Natural killer cell treated with Interleukin-12 subunit alpha and Interleukin-12 subunit beta and Interleukin-15 and Interleukin-18, amount 100 ng/mL, for 72 hours (primary cell): Measurements from ENCODE around the gene SPI1. TPM values are rescaled to one million over a fixed set of nuclear protein-coding genes. Genes with fewer than 3 reads are reported as not detected.
"Not testable (repeated sequence)": the region's sequence is repeated elsewhere in the genome, so short reads cannot be mapped to it uniquely, and the experiment has no call there.

Experiments used
- ATAC-seq, 2 donors: fragments of 150-1000 bp; cut with Tn5 transposase in 1 of 2; sonication (Bioruptor Pico), chemical (Tn5 transposase) in 1 of 2; 2 replicates each; pipeline ENCODE4 v1.10.0; 2021
- DNase-seq: peaks from one replicate; pipeline ENCODE4 v3.0.0; 2022; ENCODE audit warnings: low spot score
- H3K27ac Mint-ChIP-seq, 2 donors: 1 replicate in 1 of 2; 2 replicates in 1 of 2; pipeline ENCODE4 v1.8.0; 2022; ENCODE audit warnings: mixed read lengths in 2 of 2, mild to moderate bottlenecking in 1 of 2, moderate library complexity in 1 of 2
- H3K27me3 Mint-ChIP-seq, 2 donors: 1 replicate in 1 of 2; 2 replicates in 1 of 2; pipeline ENCODE4 v1.8.0; 2022; ENCODE audit warnings: mixed read lengths in 2 of 2
- H3K36me3 Mint-ChIP-seq: one replicate; pipeline ENCODE4 v1.8.0; 2022; ENCODE audit warnings: mixed read lengths
- H3K4me1 Mint-ChIP-seq, 2 donors: 1 replicate in 1 of 2; 2 replicates in 1 of 2; pipeline ENCODE4 v1.8.0; 2022; ENCODE audit warnings: low read depth in 2 of 2, mixed read lengths in 2 of 2, mild to moderate bottlenecking in 1 of 2
- H3K4me3 Mint-ChIP-seq: one replicate; pipeline ENCODE4 v1.8.0; 2022; ENCODE audit warnings: mixed read lengths
- H3K9me3 Mint-ChIP-seq: 2 replicates; pipeline ENCODE4 v1.8.0; 2022; ENCODE audit warnings: mixed read lengths
- total RNA-seq, 2 donors: library from RNA; stranded (reverse); gene quantifications; one replicate each; pipeline ENCODE4 v1.2.3, GENCODE V29; 2022

SPI1 gene
- total RNA-seq, 2 donors from 2014 or later = 2.0 to 2.5 TPM

DNA sequence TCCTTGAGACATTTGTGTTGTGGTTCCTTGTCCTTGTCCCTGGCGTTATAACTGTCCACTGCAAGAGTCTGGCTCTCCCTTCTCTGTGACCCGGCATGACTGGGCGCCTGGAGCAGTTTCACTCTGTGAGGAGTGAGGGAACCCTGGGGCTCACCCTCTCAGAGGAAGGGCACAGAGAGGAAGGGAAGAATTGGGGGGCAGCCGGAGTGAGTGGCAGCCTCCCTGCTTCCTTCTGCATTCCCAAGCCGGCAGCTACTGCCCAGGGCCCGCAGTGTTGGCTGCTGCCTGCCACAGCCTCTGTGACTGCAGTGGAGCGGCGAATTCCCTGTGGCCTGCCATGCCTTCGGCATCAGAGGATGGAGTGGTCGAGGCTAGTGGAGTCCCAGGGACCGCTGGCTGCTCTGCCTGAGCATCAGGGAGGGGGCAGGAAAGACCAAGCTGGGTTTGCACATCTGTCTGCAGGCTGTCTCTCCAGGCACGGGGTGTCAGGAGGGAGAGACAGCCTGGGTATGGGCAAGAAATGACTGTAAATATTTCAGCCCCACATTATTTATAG, 48.8 kb downstream of the SPI1 start:
- Mint-ChIP-seq H3K4me1 (no peaks in the 10 kb centered on the region), H3K36me3 (peaks cover 14% of the 10 kb centered on the region), H3K9me3 (no peaks in the 10 kb centered on the region), H3K4me3 (no peak overlapping the region), H3K27ac (no peak overlapping the region), H3K27me3 (no peaks in the 10 kb centered on the region)
- DNase-seq (no peak), ATAC-seq (no peak)

GRCh38 chr11:47328449-47329390, 49.6 kb downstream of the SPI1 start:
- DNase-seq = no peak
- Mint-ChIP-seq H3K9me3 (no peaks in the 10 kb centered on the region), H3K36me3 (peaks cover 14% of the 10 kb centered on the region), H3K27me3 (no peaks in the 10 kb centered on the region), H3K4me1 (no peaks in the 10 kb centered on the region), H3K4me3 (no peak overlapping the region), H3K27ac (no peak overlapping the region)
- ATAC-seq = no peak

DNA sequence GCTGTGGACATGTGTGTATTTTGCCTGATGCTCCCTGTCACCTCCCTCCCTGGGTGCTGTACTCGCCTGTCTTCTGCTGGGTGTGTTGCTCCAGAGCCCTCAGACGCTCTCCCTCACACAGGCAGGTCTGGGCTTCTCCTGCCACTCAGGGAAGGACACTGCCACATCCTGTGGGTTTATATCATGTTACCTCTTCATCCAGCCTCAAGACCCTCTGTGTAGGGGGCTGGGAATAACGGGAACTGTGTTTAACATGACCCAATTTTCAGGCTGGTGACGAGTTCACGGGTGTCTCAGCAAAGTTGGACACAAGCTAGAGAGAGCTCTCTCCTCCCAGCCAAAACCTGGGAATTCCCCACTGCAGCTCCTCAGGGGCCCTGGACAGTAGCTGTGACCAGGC, 50.4 kb downstream of the SPI1 start:
- Mint-ChIP-seq H3K4me3 (no peak overlapping the region), H3K9me3 (no peaks in the 10 kb centered on the region), H3K4me1 (no peaks in the 10 kb centered on the region), H3K27ac (peak overlapping the region in 1 of 2 donors; percentile 61), H3K27me3 (no peaks in the 10 kb centered on the region), H3K36me3 (peaks cover 14% of the 10 kb centered on the region)
- no peak for DNase-seq
- ATAC-seq = no peak

DNA sequence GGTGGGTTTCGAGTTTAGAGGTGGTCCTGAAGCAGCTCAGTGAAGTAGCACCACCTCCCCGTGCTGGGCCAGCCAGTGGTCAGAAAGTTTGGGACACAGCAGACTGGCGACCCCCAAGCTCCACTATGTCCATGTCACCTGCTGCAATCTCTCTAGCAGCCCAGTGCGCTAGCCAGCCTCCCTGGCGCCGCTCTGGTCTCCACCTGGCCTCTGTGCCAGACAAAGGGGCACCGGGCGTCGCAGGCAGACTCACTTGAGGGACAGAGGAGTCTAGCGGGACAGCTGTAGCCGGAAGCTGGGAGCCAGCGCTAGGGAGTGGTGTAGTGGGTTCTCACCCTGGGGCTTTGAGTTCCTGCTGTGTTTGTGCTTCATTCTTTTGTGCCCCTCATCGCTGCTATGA, 51.3 kb downstream of the SPI1 start:
- no peaks in the 10 kb centered on the region for H3K4me1 Mint-ChIP-seq
- H3K36me3 Mint-ChIP-seq = peaks cover 14% of the 10 kb centered on the region
- no peak for DNase-seq
- ATAC-seq = no peak
- H3K27me3 Mint-ChIP-seq = no peaks in the 10 kb centered on the region
- H3K9me3 Mint-ChIP-seq = no peaks in the 10 kb centered on the region
- no peak overlapping the region for H3K27ac Mint-ChIP-seq
- H3K4me3 Mint-ChIP-seq = no peak overlapping the region

DNA sequence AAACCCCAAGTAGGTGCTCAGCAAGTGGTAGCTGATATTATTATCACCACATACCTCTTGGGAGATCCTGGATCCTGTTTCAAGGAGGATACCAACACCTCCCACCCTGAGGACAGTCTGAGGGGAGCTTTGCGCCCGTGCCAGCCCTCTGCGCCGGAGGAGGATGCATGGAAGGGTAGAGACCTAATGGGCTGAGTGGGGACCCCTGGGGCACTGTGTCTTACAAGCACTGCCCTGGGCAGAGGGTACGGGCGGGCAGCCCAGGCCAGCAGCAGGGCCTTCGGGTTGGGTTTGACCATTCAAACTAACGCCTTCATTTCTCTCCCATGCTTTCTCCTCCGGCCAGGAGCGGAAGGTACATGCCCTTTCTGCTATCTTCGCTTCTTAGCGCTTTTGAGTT, 52.1 kb downstream of the SPI1 start:
- H3K27ac Mint-ChIP-seq = peak overlapping the region in 1 of 2 donors; percentile 24

DNA sequence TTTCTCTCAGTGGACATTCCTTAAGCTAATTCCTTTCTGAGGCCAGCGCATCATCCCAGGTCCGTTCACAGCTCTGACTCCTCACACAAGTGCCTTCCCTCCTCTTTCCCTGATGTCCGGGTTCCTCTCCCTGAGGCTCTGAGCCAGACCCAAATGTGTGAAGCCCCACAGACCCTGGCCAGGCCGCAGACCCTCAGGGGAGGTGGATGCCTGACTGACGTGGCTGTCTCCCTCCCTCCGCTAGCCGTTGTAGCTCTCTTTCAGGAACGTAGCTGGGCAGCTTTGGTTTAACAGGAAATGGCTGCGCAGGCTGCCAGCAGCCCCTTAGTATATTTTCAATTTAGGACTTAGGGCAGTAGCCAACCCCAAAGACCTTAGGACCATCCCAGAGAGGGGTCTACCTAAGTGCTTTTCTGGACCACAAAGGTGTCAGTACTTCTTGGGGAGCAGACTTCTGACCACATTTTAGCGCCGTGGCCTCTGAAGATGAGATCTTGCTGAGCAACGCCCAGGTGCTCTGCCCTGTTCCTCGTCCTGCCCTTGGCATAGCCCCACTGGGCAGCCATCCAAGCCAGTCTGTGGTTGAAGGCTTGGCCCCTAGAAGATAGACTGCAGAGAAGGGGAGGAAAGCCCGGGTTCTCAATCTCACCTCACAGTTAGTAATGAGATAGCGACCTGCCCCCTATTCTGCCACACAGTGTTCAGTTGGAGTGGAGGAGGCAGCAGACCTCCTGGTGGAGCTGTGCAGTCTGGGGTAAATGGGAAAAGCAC, 52.9 kb downstream of the SPI1 start:
- H3K4me3 Mint-ChIP-seq = no peak overlapping the region
- no peaks in the 10 kb centered on the region for H3K27me3 Mint-ChIP-seq

More for the DNA sequence above, 52.1 kb downstream of the SPI1 start:
- Mint-ChIP-seq H3K4me1 (peaks cover 0 to 5% of the 10 kb centered on the region in 2 donors), H3K27me3 (no peaks in the 10 kb centered on the region), H3K36me3 (peaks cover 22% of the 10 kb centered on the region), H3K4me3 (no peak overlapping the region), H3K9me3 (no peaks in the 10 kb centered on the region)
- ATAC-seq = no peak
- no peak for DNase-seq

GRCh38 chr11:47324520-47324919, 53.8 kb downstream of the SPI1 start:
- DNase-seq (no peak), ATAC-seq (no peak)
- peaks cover 23% of the 10 kb centered on the region for H3K36me3 Mint-ChIP-seq
- no peaks in the 10 kb centered on the region for H3K9me3 Mint-ChIP-seq
- H3K27ac Mint-ChIP-seq = no peak overlapping the region
- peaks cover 0 to 5% of the 10 kb centered on the region in 2 donors for H3K4me1 Mint-ChIP-seq
- H3K4me3 Mint-ChIP-seq = no peak overlapping the region
- H3K27me3 Mint-ChIP-seq = no peaks in the 10 kb centered on the region

More for the DNA sequence above, 52.9 kb downstream of the SPI1 start:
- H3K27ac Mint-ChIP-seq = peak overlapping the region in 1 of 2 donors; percentile 24
- peaks cover 0 to 5% of the 10 kb centered on the region in 2 donors for H3K4me1 Mint-ChIP-seq
- DNase-seq = no peak
- peaks cover 23% of the 10 kb centered on the region for H3K36me3 Mint-ChIP-seq
- no peak for ATAC-seq
- H3K9me3 Mint-ChIP-seq = no peaks in the 10 kb centered on the region

DNA sequence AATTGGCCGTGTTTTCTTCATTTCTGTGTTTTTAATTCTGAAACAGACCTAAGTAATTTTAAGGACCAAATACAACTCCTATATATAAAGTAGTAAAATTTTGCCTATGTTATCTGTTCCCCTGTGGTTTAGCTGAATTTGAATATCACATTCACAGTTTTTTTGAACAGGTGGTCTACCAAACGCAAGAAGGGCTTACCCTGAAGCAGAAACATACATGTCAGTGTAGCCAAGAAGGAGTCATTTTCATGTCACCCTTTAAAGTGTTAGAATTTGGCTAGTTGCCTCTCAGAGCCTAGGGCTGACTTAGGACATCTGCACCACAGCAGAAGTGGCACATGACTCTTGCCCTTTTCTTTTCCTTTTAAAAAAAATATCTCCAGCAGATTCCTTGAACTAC, 60.2 kb downstream of the SPI1 start:
- Mint-ChIP-seq H3K9me3 (no peaks in the 10 kb centered on the region), H3K27me3 (no peaks in the 10 kb centered on the region), H3K27ac (peak overlapping the region in 1 of 2 donors; percentile 31), H3K4me1 (peaks cover 6 to 15% of the 10 kb centered on the region in 2 donors), H3K36me3 (peaks cover 21% of the 10 kb centered on the region), H3K4me3 (no peak overlapping the region)
- ATAC-seq (no peak), DNase-seq (no peak)

DNA sequence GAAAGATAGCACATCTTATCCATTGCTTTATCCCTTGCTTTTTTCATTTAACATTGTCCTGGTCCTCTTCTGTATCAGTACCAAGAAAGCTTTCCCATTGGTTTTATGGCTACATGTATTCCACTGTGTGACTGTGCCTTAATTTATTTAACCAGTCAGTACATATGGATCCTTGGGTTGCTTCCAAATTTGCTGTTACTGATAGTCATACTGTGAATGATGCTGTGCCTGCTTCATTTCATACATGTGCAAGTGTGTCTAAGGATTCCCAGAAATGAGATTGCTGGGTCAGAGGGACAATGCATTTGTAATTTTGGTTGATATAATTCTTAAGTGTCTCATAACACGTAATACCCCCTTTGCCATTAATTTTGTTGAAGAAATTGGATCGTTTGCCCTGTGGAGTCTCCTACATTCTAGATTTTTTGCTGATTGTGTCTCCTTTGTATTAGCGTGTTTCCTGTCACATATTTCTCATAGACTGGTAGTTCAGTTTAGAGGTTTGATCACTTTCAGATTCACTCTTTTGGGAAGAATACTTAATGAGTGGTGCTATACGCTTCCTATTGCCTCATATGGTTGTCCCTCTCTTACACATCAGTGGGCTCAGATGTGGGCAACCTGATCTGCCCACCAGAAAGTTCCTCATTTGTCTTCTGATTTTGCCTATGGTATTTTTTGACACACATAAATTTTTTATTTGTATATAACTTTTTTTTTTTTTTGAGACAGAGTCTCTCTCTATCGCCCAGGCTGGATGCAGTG, 61.1 kb downstream of the SPI1 start:
- Mint-ChIP-seq H3K27ac (peak overlapping the region; percentile 52 to 72), H3K4me3 (peak overlapping the region; percentile 15), H3K4me1 (peaks cover 6 to 15% of the 10 kb centered on the region in 2 donors), H3K36me3 (peaks cover 21% of the 10 kb centered on the region), H3K9me3 (no peaks in the 10 kb centered on the region), H3K27me3 (no peaks in the 10 kb centered on the region)
- ATAC-seq = peak; percentile 70 to 79
- DNase-seq = no peak

DNA sequence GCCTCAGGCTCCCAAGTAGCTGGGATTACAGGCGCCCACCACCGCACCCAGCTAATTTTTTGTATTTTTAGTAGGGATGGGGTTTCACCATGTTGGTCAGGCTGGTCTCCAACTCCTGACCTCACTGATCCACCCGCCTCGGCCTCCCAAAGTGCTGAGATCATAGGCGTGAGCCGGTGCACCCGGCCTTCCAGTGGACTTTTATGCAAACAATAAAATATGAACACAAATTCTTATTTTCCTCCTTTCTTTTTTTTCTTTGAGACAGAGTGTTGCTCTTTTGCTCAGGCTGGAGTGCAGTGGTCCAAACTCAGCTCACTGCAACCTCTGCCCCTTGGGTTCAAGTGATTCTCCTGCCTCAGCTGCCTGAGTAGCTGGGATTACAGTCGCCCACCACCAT, 61.8 kb downstream of the SPI1 start:
- DNase-seq, H3K27me3 Mint-ChIP-seq, H3K4me3 Mint-ChIP-seq, ATAC-seq, H3K9me3 Mint-ChIP-seq: not testable (repeated sequence)
- H3K36me3 Mint-ChIP-seq = peaks cover 16% of the 10 kb centered on the region
- H3K27ac Mint-ChIP-seq = peak overlapping the region; percentile 52 to 72
- peaks cover 6 to 13% of the 10 kb centered on the region in 2 donors for H3K4me1 Mint-ChIP-seq

GRCh38 chr11:47314992-47315391, 63.4 kb downstream of the SPI1 start:
- Mint-ChIP-seq H3K4me1 (peaks cover 6 to 10% of the 10 kb centered on the region in 2 donors), H3K36me3 (peaks cover 12% of the 10 kb centered on the region), H3K4me3 (no peak overlapping the region), H3K9me3 (no peaks in the 10 kb centered on the region), H3K27me3 (no peaks in the 10 kb centered on the region), H3K27ac (peak overlapping the region in 1 of 2 donors; percentile 35)
- no peak for ATAC-seq
- DNase-seq = no peak

DNA sequence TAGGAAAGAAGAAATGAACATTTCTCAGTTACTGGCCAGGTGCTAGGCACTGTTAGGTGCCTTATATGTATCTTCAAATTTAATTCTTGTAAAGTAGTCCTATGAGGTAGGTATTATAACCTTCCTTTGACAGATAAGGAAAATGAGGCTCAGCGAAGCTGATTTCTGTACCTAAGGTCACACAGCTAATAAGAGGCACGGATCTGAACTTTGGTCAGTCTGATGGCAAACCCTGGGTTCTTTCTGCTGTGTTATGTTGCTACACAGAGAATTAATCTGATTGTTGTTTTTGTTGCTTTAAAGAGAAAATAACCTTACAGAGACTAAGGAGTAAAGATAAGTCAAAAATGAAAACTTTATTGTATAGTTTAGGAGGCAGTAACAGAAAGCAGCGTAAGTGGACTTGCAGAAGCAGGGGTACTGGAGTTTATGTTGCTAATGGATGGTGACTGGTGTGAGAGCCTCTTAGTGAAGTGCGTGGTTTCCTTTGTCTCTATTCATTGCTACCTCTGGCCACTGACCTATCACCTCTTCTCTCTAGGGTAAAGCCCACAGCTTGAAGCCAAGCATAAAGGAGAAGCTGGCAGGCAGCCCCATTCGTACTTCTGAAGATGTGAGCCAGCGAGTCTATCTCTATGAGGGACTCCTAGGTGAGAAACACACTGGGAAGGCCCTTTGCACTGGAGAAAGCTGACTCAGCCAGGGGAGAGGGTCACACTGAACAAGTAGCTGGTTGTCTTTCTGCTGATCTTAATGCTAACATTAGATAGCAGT, 70.1 kb downstream of the SPI1 start:
- no peak overlapping the region for H3K27ac Mint-ChIP-seq
- H3K9me3 Mint-ChIP-seq = no peaks in the 10 kb centered on the region
- peaks cover 19% of the 10 kb centered on the region for H3K36me3 Mint-ChIP-seq

GRCh38 chr11:47306484-47306844, 71.9 kb downstream of the SPI1 start:
- Mint-ChIP-seq H3K4me1 (peaks cover 15 to 16% of the 10 kb centered on the region in 2 donors), H3K36me3 (peaks cover 35% of the 10 kb centered on the region), H3K9me3 (no peaks in the 10 kb centered on the region), H3K4me3 (no peak overlapping the region), H3K27me3 (no peaks in the 10 kb centered on the region), H3K27ac (no peak overlapping the region)
- no peak for DNase-seq
- no peak for ATAC-seq

More for the DNA sequence above, 70.1 kb downstream of the SPI1 start:
- ATAC-seq (no peak), DNase-seq (no peak)
- peaks cover 0 to 10% of the 10 kb centered on the region in 2 donors for H3K4me1 Mint-ChIP-seq
- no peak overlapping the region for H3K4me3 Mint-ChIP-seq
- no peaks in the 10 kb centered on the region for H3K27me3 Mint-ChIP-seq
